Lower lobe of right lung (tissue), 2 donors: ENCODE data around the gene EIF5A. TPM values are rescaled to one million over a fixed set of nuclear protein-coding genes. Genes with fewer than 3 reads are reported as not detected.

Experiments
- ATAC-seq, 2 donors: fragments of 200-7000 bp; cut with Tn5 transposase; one replicate each; pipeline ENCODE4 v1.9.1; 2020 to 2022; ENCODE audit warnings: mild to moderate bottlenecking in 2 of 2, moderate library complexity in 2 of 2
- DNase-seq: peaks from one replicate; pipeline ENCODE4 v3.0.0-alpha.2; 2020
- H3K27ac ChIP-seq: fragments of 200-600 bp; one replicate; pipeline ENCODE4 v1.8.0; 2022
- H3K27me3 ChIP-seq: fragments of 200-600 bp; one replicate; pipeline ENCODE4 v1.8.0; 2022; ENCODE audit warnings: low read depth
- H3K36me3 ChIP-seq: fragments of 200-600 bp; one replicate; pipeline ENCODE4 v1.8.0; 2022; ENCODE audit warnings: mild to moderate bottlenecking
- H3K4me1 ChIP-seq: fragments of 200-600 bp; one replicate; pipeline ENCODE4 v1.8.0; 2022
- H3K4me3 ChIP-seq: fragments of 200-600 bp; one replicate; pipeline ENCODE4 v1.8.0; 2022; ENCODE audit warnings: mild to moderate bottlenecking
- H3K9me3 ChIP-seq: fragments of 200-600 bp; one replicate; pipeline ENCODE4 v1.8.0; 2022
- CTCF ChIP-seq: fragments of 200-600 bp; IDR thresholded peaks from one replicate; pipeline ENCODE4 v1.8.0; 2022; ENCODE audit warnings: antibody characterized with exemption, mild to moderate bottlenecking
- intact Hi-C: fragments of 100-400 bp; cut with DNase I; formaldehyde crosslinking; loops from one replicate; pipeline ENCODE4 v1.11.0; 2022
- total RNA-seq: library from RNA; stranded (reverse); fragmentation: NEBNext Ultra II Directional; extraction: Animal tissue kit (Norgen Biotek cat#: 25700); gene quantifications from one replicate; pipeline ENCODE4 v1.2.1, GENCODE V29; 2021
- donor health status: DM: no; HTN: yes; CAD: no; lungs with severe emphysema.

The EIF5A gene
- total RNA-seq, 1 donor from 2014 or later: 216 TPM

DNA sequence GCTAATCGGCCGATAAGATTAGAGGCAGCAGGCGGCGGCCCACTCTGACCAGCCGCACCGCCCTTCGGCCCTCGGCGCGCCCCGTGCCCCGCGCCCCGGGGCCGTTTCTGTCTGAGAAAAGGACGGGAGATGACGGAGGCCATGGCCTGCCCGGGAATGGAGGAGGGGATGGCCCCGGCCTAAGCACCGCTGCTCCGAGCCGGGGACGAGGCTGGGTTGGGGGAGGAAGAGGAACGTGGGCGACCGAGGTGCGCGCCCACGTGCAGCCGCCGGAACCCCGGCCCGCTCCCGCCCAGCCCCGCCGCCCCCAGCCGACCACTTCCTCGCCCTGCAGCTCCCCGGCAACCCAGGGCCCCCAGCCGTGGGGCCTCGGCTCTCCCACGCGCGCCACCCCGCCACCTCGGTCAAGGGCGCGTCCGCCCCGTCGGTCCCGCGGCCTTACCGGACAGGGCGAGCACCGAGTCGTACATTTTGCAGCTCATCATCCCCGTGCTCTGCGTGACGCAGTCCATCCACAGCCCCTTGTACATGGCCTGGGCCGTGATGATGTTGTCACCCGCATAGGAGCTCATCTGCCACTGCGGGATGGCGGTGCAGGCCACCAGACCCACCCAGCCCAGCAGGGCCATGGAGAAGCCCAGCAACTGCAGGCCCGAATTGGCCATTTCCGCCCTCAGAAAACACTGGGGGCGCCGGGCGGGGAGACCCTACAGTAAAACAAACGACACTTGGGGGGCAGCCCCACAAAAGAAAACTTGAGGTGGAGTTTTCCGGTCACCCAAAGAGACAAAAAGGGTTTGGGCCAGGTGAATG is 45.8 kb upstream of the EIF5A start:
- no peaks in the 10 kb centered on the region for H3K9me3 ChIP-seq
- DNase-seq (peak; percentile 55), ATAC-seq (peak; percentile 28 to 31)
- peak overlapping the region; percentile 88 for H3K27ac ChIP-seq
- intact Hi-C loops: no loop called here
- peaks cover 21% of the 10 kb centered on the region for H3K27me3 ChIP-seq
- peaks cover 52% of the 10 kb centered on the region for H3K4me1 ChIP-seq
- peak overlapping the region; percentile 67 for H3K4me3 ChIP-seq
- no peak for TF ChIP-seq CTCF
- H3K36me3 ChIP-seq: peaks cover 26% of the 10 kb centered on the region

DNA sequence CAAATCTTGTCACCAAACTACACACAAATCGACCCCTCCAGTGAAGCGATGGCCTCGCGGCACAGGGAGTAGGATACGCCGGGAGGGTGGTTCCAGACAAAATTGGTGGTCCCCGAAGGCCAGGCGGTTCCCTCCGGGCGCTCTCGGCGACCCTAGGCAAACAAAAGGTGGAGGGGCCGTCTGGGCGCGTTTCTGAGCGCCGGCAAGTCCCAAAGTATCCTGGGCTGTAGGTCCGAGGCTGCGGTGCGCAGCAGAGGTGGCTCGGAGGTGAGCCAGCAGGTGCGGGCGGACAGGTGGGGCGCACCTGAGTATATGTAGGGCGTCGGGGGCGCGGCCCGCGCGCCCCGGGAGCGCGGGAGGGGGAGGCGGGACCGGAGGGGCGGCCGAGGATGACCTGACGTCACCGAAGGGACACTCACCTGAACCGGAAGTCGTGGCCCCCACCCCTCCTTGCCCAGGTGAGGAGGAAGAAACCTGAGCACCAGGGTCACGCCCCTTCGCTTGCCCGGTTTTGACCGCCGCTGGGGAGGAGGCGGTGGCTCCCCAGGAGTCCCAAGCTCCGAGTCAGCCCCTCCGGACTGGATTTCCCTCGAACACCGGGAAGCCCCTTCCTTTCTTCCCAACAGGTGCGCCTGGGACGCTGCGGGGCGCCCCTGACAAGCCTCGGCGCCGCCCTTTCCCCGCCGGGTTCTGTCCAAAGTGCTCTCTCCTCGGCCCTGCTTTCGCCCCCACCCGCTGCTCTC is 45.1 kb upstream of the EIF5A start, which contains the start of gene CLDN7:
TSS of gene CLDN7 (minus strand) at position 287 of the 743 bp plus-strand sequence. CDS start 435 bp downstream, outside the sequence.
- DNase-seq (peak; percentile 92), ATAC-seq (peak; percentile 83 to 90)
- peak within 1 kb of the TSS; percentile 67 for H3K4me3 ChIP-seq
- H3K36me3 ChIP-seq: peaks cover 18% of the 10 kb centered on the region
- peak within 1 kb of the TSS; percentile 88 for H3K27ac ChIP-seq
- H3K4me1 ChIP-seq: peaks cover 52% of the 10 kb centered on the region
- no peaks in the 10 kb centered on the region for H3K9me3 ChIP-seq
- no peak for TF ChIP-seq CTCF
- intact Hi-C loops: no loop called here
- peaks cover 21% of the 10 kb centered on the region for H3K27me3 ChIP-seq

DNA sequence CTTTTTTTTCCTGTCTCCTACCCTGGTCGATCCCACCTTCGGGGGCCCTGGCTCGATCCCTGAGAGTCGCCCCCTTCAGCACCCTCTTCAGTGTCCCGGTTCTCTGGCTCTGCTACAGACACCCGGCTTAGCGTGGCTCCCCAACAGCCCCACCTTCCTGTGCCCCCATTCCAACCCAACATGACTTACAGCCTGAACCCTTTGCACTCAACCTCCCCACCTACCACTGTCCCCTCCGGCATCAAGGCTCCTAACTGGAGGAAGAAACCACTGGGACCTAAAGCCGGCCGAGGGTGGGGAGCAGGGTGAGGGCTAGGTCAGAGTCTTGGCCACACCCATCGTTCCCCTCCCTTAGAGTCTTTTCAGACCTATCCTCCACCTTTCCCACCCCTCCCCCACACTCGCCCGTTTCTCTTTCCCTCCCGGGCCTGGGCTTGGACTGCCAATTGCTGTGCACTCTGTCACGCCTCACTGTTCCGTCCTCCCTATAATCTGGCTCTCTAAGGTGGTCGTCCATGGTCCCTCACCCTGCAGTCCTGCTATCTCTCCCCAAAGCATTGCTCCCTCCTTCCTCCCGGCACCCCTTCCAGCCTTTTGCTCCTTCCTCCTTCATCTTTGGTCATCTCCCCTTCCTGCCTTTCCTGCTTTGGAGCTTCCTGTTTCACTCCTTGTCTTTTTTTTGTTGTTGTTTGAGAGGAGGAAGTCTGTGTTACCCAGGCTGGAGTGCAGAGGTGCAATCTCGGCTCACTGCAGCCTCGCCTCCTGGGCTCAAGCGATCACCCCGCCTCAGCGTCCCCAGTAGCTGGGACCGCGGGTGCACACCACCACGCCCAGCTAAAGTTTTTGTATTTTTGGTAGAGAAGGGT is 44.3 kb upstream of the EIF5A start:
- peak overlapping the region; percentile 88 for H3K27ac ChIP-seq
- H3K27me3 ChIP-seq: peaks cover 21% of the 10 kb centered on the region
- ATAC-seq (peak; percentile 53 to 59), DNase-seq (peak; percentile 82)
- H3K9me3 ChIP-seq: no peaks in the 10 kb centered on the region
- intact Hi-C loops: no loop called here
- peaks cover 10% of the 10 kb centered on the region for H3K36me3 ChIP-seq
- H3K4me3 ChIP-seq: peak overlapping the region; percentile 67
- no peak for TF ChIP-seq CTCF
- peaks cover 52% of the 10 kb centered on the region for H3K4me1 ChIP-seq

DNA sequence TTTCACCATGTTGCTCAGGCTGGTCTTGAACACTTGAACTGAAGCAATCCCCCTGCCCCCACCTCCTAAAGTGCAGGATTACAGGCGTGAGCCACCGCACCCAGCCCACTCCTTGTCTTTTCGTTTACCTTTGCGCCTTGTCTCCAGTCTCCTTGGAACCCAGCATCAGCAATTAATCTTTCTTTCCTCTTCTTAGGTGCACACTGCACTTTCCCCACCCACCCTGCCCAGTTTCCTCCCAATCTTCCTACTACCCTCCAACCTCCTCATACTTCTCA is 43.7 kb upstream of the EIF5A start:
- DNase-seq: no peak
- Histone ChIP-seq H3K4me1 (peaks cover 48% of the 10 kb centered on the region), H3K27me3 (peaks cover 21% of the 10 kb centered on the region), H3K27ac (peak overlapping the region; percentile 88), H3K4me3 (peak overlapping the region; percentile 67), H3K9me3 (no peaks in the 10 kb centered on the region), H3K36me3 (peaks cover 5% of the 10 kb centered on the region)
- intact Hi-C loops: no loop called here
- no peak for ATAC-seq
- TF ChIP-seq CTCF: no peak

DNA sequence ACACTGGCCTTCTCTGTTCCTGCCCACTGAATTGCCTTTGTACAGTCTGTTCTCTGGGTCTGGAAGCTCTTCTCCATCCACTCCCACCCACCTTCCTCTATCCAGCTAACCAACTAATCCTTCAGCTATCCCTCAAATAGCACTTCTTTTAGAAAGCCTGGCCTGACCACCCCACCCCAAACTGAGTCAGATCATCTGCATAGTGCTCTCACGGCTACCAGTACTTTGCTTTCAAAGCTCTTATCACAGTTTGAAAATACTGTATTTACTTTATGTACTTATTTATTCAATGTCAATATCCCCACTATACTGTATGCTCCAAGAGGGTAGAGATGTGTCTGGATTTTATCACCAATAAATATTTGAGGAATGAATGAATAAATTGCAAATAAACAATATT is 40.6 kb upstream of the EIF5A start:
- Histone ChIP-seq H3K4me1 (peaks cover 22% of the 10 kb centered on the region), H3K9me3 (no peaks in the 10 kb centered on the region), H3K27me3 (peaks cover 13% of the 10 kb centered on the region), H3K36me3 (no peaks in the 10 kb centered on the region), H3K27ac (no peak overlapping the region), H3K4me3 (no peak overlapping the region)
- DNase-seq (no peak), ATAC-seq (no peak)
- intact Hi-C loops: no loop called here
- no peak for TF ChIP-seq CTCF
